Effector CD4-positive, alpha-beta T cell (primary cell): ENCODE data around the gene NBDY.
"Not testable (repeated sequence)": the region's sequence is repeated elsewhere in the genome, so short reads cannot be mapped to it uniquely, and the experiment has no call there.

Experiments used
- DNase-seq: peaks from one replicate; pipeline ENCODE4 v3.0.0-alpha.2; 2020
- total RNA-seq: gene quantifications from one replicate; lab custom pipeline; 2026; lab: John Stamatoyannopoulos, UW

NBDY gene
- total RNA-seq: 22.3 reads per million, percentile 49 among the genes with 10 or more reads in this experiment

- peak; percentile 11 for DNase-seq
Observed at GRCh38 chrX:56729152-56729850, at the start of gene NBDY. TSS of gene NBDY (plus strand) at chrX:56729243. CDS start at chrX:56729354, 111 bp downstream.

- not testable (repeated sequence) for DNase-seq
Observed at GRCh38 chrX:56704530-56704929, 24.5 kb upstream of the NBDY start.

GRCh38 chrX:56726605-56727004, 2.4 kb upstream of the NBDY start:
- peak; percentile 8 for DNase-seq

GRCh38 chrX:56727531-56727930, 1.5 kb upstream of the NBDY start:
- DNase-seq: no peak

GRCh38 chrX:56728321-56728720, 722 bp upstream of the NBDY start:
- DNase-seq: no peak

GRCh38 chrX:56728752-56729151, 291 bp upstream of the NBDY start:
- DNase-seq: peak; percentile 17

GRCh38 chrX:56733459-56734046, 4.5 kb downstream of the NBDY start:
- peak; percentile 56 for DNase-seq

GRCh38 chrX:56736219-56736618, 7.2 kb downstream of the NBDY start:
- DNase-seq: no peak

GRCh38 chrX:56738670-56739069, 9.6 kb downstream of the NBDY start:
- DNase-seq: no peak

- DNase-seq: no peak
Observed at GRCh38 chrX:56744996-56745395, 16.0 kb downstream of the NBDY start.

GRCh38 chrX:56746996-56747395, 18.0 kb downstream of the NBDY start:
- DNase-seq: no peak

- DNase-seq: no peak
Observed at GRCh38 chrX:56751071-56751470, 22.0 kb downstream of the NBDY start.

- DNase-seq: no peak
Observed at GRCh38 chrX:56757327-56757726, 28.3 kb downstream of the NBDY start.

GRCh38 chrX:56758456-56758855, 29.4 kb downstream of the NBDY start:
- no peak for DNase-seq

- DNase-seq: no peak
Observed at GRCh38 chrX:56759736-56760409, 30.8 kb downstream of the NBDY start.

GRCh38 chrX:56760410-56761124, 31.5 kb downstream of the NBDY start:
- not testable (repeated sequence) for DNase-seq

GRCh38 chrX:56761167-56761566, 32.1 kb downstream of the NBDY start:
- DNase-seq: no peak

GRCh38 chrX:56762220-56762619, 33.2 kb downstream of the NBDY start:
- DNase-seq: no peak

- no peak for DNase-seq
Observed at GRCh38 chrX:56762707-56763555, 33.9 kb downstream of the NBDY start.

GRCh38 chrX:56763556-56764152, 34.6 kb downstream of the NBDY start:
- peak; percentile 77 for DNase-seq

GRCh38 chrX:56764153-56764974, 35.3 kb downstream of the NBDY start:
- DNase-seq: peak; percentile 81
